ENCODE data around the gene MBD5. TPM values are rescaled to one million over a fixed set of nuclear protein-coding genes. Genes with fewer than 3 reads are reported as not detected.

MBD5 gene
- total and polyA plus RNA-seq, 2 of the 4 experiments (the other 2 are of a cell fraction) = 9.8 to 14.2 TPM

- Histone ChIP-seq H4K5ac (ENCODE audit: low read depth, low read length) (no peak overlapping the region), H3K4me2 (ENCODE audit: low read depth, low read length) (no peak overlapping the region), H2AK5ac (ENCODE audit: low read depth, low read length) (no peak overlapping the region), H2AK9ac (replicated peaks; ENCODE audit: low read depth, low read length, poor library complexity) (no peak overlapping the region), H2BK120ac (ENCODE audit: low read depth, low read length) (no peak overlapping the region), H2AFZ (replicated peaks; ENCODE audit: low read length, poor library complexity) (no peak overlapping the region), H3K79me1 (ENCODE audit: low read depth in 1 of 2, low read length in 2 of 2) (peaks cover 9 to 31% of the 10 kb centered on the region in 2 experiments), H2BK15ac (ENCODE audit: low read depth, low read length) (no peak overlapping the region), H2BK5ac (ENCODE audit: low read depth, low read length, poor library complexity, severe bottlenecking) (no peak overlapping the region), H3K4me1 (ENCODE audit: control insufficient read depth, insufficient read depth, low read length) (0 out of 2 replicates have a peak, but pooled peaks cover 3% of the 10 kb centered on the region), H3K23ac (ENCODE audit: low read depth, low read length) (no peak overlapping the region), H3K9me3 (ENCODE audit: control insufficient read depth, insufficient read depth, low read length) (no peaks in the 10 kb centered on the region), H3K14ac (replicated peaks; ENCODE audit: low read depth, low read length) (no peak overlapping the region), H3K4me3 (ENCODE audit: insufficient read depth, low read depth, low read length) (no peak overlapping the region), H4K8ac (ENCODE audit: low read depth in 2 of 2, low read length in 2 of 2) (no peak overlapping the region), H4K20me1 (ENCODE audit: insufficient read depth, low read length) (peaks cover 6% of the 10 kb centered on the region; the same call in 1 of the 2 replicates), H3K27me3 (ENCODE audit: control insufficient read depth, insufficient read depth, low read length) (no peaks in the 10 kb centered on the region), H2BK20ac (ENCODE audit: low read depth, low read length) (no peak overlapping the region), H3K9ac (ENCODE audit: low read depth, low read length) (no peak overlapping the region), H3K27ac (ENCODE audit: insufficient read depth, low read length) (no peak overlapping the region), H3K9me1 (ENCODE audit: insufficient read depth, low read length) (peaks cover 3% of the 10 kb centered on the region; the same call in 1 of the 2 replicates), H3K18ac (ENCODE audit: low read depth, low read length) (no peak overlapping the region), H3K36me3 (ENCODE audit: control insufficient read depth, insufficient read depth, low read length) (peaks cover 6% of the 10 kb centered on the region), H3K56ac (ENCODE audit: extremely low read depth, insufficient read depth, low read length) (no peak overlapping the region), H4K91ac (ENCODE audit: insufficient read depth, low read depth, low read length) (no peak overlapping the region), H3K4ac (ENCODE audit: low read depth, low read length) (no peak overlapping the region)
- dilution Hi-C loops (cut with HindIII; ENCODE audit: low sequenced_read_pairs, unreplicated experiment) (no loop called here), in situ Hi-C loops (cut with MboI; ENCODE audit: low sequenced_read_pairs) (loop anchor here (25.0 kb wide), 1 partner anchor 990 kb away; no protein-coding TSS in a partner anchor), intact Hi-C loops (cut with micrococcal nuclease) (loop anchor here (10.0 kb wide), 1 partner anchor 358 kb away; no protein-coding TSS in a partner anchor)
- DNase-seq (no peak), ATAC-seq (ENCODE audit: low read depth) (no peak)
- TF ChIP-seq ELK1 (IDR thresholded peaks at IDR 0.05; ENCODE audit: borderline replicate concordance, low read depth, low read length) (no peak), MAFK (IDR thresholded peaks at IDR 0.05; ENCODE audit: low read depth, low read length) (no peak), SMC3 (IDR thresholded peaks at IDR 0.05; ENCODE audit: low read depth, low read length) (no peak), MAZ (IDR thresholded peaks at IDR 0.05; ENCODE audit: borderline replicate concordance, low read depth, low read length) (no peak), RCOR1 (IDR thresholded peaks at IDR 0.05; ENCODE audit: insufficient replicate concordance, low read length) (no peak), POLR2A (IDR thresholded peaks at IDR 0.05; ENCODE audit: low read depth, low read length) (no peak)
- TF ChIP-seq, protein P1, sequence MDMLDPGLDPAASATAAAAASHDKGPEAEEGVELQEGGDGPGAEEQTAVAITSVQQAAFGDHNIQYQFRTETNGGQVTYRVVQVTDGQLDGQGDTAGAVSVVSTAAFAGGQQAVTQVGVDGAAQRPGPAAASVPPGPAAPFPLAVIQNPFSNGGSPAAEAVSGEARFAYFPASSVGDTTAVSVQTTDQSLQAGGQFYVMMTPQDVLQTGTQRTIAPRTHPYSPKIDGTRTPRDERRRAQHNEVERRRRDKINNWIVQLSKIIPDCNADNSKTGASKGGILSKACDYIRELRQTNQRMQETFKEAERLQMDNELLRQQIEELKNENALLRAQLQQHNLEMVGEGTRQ (IDR thresholded peaks at IDR 0.05; ENCODE audit: low read depth, low read length) = no peak
- POLR2A ChIA-PET (ENCODE audit: unreplicated experiment) = no interaction called here
- CTCF ChIA-PET = no interaction called here
- BruUV-seq (replicated peaks) = no TSS peak
Observed at GRCh38 chr2:147996828-147997227, 24.1 kb upstream of the MBD5 start.

Measured in IMR-90 (cell line).